Measurements from ENCODE around the gene DENND6A. TPM values are rescaled to one million over a fixed set of nuclear protein-coding genes. Genes with fewer than 3 reads are reported as not detected.
"Not testable (repeated sequence)": the region's sequence is repeated elsewhere in the genome, so short reads cannot be mapped to it uniquely, and the experiment has no call there.

DENND6A gene
- total RNA-seq, 2 experiments from 2014 or later, result 9.1 to 16.5 TPM

DNA sequence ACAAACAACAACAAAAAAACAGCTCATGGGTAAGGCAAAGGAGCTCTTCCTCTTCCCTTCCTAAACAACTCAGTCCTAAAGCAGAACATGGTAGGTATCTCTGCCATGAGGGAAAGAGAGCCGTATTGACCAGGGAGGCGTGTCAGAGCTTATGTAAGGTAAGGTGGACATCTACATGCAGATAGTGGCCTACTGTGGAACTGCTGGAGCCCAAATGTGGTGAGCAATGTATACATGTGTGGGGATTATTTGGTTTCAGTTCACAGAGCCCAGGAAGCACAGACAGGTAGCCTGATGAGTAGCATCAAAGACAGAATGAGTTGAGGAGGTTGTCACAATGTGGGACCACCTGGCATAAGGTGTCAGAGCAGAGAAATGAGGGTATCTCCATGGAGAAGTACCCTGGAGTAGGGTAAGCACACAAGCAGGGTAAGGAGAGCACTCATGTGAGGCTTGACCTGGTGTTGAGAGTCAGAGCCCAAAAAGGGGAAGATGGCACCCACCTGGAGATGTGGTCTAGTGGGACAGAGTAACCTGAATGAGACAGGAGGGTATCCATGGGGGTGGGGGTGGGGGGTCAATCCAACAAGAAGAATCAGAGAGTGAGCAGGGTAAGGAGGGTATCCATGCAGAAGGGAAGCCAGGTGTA lies 45.5 kb downstream of the DENND6A start:
- CTCF ChIA-PET, result no interaction called here
- POLR2A ChIA-PET, result no interaction called here

DNA sequence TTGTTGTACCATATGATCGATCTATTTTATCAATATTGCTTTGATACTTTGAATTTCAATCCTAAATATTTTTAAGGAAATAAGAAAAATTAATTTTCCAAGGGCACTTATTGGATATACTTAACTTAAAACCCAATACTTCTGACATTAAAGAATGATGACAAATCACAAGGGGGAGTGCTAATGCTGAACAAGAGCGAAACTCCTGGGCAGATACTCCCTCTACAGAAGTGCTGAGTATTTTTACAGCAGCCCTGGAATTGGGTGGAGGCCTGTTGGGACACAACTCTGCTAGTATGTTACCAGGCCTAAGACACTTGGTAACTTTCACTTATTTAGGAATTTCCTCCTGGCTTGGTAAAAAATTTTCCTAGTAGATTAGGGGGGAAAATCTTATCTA lies 46.2 kb downstream of the DENND6A start:
- POLR2A ChIA-PET, result no interaction called here
- CTCF ChIA-PET, result no interaction called here

DNA sequence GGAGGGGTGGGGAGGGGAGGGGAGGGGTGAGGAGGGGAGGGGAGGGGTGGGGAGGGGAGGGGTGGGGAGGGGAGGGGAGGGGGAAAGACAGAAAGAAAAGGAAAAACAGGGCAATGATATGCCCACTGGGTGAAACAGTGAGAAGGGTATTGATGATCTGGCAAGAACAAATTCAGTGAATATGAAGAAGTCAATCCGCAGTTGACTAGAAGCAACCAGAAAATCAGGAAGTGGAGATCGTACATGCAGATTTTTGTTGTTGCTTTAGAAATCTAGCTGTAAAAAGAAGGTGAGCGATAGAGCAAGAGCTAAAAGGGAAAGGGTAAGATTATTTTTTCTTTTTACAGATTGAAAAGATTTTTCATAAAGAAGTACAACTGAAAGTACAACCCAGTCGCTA lies 48.1 kb downstream of the DENND6A start:
- ChIA-PET POLR2A (no interaction called here), CTCF (no interaction called here)

DNA sequence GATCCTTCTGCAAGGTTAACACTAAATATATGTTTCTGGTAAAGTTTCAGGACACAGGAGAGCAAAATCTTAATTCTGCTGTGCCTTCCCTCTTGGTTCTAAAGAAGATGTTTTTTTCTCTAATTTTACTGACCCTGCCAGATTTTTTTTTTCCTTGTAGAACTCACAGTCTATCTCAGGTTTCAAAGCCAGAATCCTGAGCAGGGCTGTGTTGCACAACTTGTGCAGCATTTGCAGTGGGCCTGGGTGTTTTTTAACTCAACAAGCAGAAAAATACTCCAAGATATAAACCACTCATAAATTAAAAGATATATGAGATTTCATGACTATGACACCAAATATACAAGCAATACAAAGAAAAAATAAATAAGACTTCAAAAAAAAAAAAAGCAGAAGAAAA lies 55.5 kb downstream of the DENND6A start:
- ChIA-PET CTCF (no interaction called here), POLR2A (no interaction called here)

DNA sequence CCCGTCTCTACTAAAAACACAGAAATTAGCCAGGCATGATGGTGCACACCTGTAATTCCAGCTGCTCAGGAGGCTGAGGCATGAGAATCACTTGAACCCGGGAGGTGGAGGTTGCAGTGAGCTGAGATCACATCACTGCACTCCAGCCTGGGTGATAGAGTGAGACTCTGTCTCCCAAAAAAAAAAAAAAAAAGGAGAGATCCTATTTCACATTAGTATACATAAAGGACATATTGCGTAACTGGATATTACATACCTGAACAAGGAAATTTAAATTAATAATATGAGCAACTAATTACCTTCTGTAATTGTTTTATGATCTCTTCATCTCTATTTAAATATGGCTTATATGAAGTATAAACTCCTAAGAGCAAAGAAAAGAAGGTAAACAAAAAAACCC lies 58.6 kb downstream of the DENND6A start:
- POLR2A ChIA-PET, result not testable (repeated sequence)

DNA sequence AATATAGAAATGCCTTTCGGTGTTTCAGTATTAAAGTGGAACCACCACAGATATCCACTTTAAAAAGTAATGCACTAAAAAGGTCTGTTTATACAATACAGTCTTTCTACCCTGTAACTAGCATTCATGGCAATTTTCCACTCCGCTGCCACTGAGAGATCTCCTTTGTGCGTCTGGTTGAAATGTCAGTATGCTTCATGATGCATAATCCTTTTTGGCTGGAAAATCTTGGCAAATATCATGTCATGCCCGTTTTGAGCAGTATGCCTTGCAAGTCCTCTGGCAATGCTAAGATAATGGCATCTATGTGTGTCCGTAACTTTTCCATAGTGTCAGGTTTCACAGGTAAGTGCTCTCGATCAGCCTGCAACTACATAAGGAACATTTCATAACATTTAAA lies 64.9 kb downstream of the DENND6A start:
- ChIA-PET POLR2A (no interaction called here), CTCF (no interaction called here)

More for the DNA sequence above, 58.6 kb downstream of the DENND6A start:
- CTCF ChIA-PET, result not testable (repeated sequence)

DNA sequence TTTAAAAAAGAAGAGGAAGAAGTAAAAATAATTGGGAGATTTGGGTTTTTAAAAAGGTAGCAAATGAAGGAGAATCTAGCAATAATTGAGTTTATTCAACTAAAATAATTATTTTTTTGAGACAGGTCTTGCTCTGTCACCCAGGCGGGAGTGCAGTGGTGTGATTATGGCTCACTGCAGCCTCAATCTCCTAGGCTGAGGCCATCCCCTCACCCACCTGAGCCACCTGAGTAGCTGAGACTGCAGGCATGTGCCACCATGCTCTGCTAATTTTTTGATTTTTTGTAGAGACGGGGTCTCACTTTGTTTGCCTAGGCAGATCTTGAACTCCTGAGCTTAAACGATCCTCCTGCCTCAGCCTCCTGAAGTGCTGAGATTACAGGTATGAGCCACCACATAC lies 68.1 kb downstream of the DENND6A start:
- ChIA-PET CTCF (no interaction called here), POLR2A (no interaction called here)

DNA sequence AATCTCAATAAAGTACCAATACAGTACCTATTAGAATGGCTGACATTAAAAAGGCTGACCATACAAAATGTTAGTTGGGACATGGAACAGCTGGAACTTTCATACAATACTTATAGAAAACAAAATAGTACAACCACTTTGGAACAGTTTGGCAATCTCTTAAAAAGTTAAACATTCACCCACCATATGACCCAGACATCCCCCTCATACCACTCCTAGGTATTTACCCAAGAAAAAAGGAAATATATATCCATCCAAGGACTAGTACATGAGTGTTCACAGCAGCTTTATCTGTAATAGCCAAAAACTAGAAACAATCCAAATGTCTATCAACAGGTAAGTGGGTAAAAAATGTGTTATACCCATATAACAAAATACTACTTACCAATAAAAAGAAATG lies 70.5 kb downstream of the DENND6A start:
- ChIA-PET CTCF (no interaction called here), POLR2A (interaction anchor here (0.5 kb wide), 1 partner anchor 69 kb away, joined by 6 read pairs; no protein-coding TSS in a partner anchor)

DNA sequence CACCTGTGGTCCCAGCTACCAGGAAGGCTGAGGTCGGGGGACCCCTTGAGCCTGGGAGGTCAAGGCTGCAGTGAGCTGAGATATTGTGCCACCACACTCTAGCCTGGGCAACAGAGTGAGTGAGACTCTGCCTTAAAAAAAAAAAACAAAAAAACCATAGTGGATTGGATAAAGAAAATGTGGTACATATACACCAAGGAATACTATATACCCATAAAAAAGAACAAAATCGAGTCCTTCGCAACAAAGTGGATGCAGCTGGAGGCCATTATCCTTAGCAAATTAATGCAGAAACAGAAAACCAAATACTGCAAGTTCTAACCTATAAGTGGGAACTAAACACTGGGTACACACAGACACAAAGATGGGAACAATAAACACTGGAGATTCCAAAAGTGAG lies 75.1 kb downstream of the DENND6A start:
- ChIA-PET CTCF (no interaction called here), POLR2A (interaction anchor here (0.7 kb wide), 1 partner anchor 62 kb away, joined by 6 read pairs; no protein-coding TSS in a partner anchor)

DNA sequence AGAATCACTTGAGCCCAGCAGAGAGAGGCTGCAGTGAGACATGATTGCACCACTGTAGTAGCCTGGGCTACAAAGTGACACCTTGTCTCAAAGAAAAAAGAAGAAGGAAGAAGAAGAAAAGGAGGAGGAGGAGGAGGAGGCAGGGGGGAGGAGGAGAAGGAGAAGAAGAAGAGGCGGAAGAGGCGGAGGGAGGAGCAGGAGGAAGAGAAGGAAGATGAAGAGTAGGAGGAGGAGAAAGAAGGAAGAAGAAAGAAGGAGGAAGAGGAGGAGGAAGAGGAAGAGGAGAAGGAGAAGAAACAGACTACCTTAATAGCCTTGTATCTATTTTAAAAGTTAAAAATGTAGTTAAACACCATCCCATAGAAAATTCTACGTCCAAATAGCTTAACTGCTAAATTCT lies 76.6 kb downstream of the DENND6A start:
- ChIA-PET POLR2A (no interaction called here), CTCF (no interaction called here)

DNA sequence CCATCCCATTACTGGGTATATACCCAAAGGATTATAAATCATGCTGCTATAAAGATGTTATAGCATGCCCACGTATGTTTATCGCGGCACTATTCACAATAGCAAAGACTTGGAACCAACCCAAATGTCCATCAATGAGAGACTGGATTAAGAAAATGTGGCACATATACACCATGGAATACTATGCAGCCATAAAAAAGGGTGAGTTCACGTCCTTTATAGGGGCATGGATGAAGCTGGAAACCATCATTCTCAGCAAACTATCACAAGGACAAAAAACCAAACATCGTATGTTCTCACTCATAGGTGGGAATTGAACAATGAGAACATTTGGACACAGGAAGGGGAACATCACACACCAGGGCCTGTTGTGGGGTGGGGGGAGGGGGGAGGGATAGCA lies 81.0 kb downstream of the DENND6A start:
- POLR2A ChIA-PET, result not testable (repeated sequence)
- CTCF ChIA-PET, result interaction anchor here (0.7 kb wide), 1 partner anchor 205 kb away, joined by 4 read pairs; no protein-coding TSS in a partner anchor

DNA sequence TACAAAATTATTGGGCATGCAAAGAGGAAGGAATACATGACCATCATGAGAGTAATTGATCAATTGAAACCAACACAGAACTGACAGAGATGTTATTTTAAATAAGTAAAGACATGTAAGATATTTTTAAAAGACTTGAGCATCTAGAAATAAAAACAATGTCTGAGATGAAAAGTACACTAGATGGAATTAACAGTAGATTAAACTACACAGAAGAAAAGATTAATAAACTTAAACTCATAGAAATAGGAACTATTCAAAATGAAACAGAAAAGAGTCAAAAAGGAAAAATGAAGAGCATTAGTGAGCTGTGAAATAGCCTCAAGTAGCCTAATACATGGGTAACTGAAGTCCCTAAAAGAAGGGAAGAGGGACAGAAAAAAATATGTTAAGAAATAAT lies 87.2 kb downstream of the DENND6A start:
- POLR2A ChIA-PET, result no interaction called here
- CTCF ChIA-PET, result no interaction called here

DNA sequence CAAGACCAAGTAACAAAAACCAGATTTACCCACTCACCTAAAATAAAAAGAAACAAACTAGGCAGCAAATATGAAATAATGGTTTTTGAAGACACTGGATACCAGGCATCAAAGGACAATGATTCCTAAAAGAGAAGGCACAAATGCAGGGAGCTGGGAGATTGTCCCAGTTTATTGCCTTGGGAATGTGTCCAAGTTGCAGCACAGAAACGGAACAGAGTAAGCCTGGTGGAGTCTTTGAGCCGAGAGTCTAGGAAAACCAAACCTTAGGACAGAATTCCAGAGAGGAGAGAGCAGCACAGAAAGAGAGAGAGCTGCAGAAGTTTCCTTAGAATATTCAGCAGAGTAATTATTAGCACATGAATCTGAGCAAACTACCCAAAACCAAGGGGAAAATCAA lies 87.9 kb downstream of the DENND6A start:
- CTCF ChIA-PET, result no interaction called here
- POLR2A ChIA-PET, result no interaction called here

DNA sequence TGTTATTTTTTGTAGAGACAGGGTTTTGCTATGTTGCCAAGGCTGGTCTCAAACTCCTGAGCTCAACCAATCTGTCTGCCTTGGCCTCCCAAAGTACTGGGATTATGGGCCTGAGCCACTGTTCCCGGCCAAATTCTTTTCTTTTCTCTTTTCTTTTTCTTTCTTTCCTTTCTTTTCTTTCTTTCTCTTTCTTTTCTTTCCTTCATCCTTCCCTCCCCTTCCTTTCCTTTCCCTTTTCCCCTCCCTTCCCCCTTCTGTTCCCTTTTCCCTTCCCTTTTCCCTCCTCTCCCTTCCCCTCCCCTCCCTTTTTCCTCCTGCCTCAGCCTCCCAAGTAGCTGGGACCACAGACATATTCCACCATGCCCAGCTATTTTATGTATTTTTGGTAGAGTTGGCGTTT lies 92.7 kb downstream of the DENND6A start:
- ChIA-PET CTCF (interaction anchor here (0.6 kb wide), 1 partner anchor 206 kb away, joined by 3 read pairs; no protein-coding TSS in a partner anchor), POLR2A (no interaction called here)

DNA sequence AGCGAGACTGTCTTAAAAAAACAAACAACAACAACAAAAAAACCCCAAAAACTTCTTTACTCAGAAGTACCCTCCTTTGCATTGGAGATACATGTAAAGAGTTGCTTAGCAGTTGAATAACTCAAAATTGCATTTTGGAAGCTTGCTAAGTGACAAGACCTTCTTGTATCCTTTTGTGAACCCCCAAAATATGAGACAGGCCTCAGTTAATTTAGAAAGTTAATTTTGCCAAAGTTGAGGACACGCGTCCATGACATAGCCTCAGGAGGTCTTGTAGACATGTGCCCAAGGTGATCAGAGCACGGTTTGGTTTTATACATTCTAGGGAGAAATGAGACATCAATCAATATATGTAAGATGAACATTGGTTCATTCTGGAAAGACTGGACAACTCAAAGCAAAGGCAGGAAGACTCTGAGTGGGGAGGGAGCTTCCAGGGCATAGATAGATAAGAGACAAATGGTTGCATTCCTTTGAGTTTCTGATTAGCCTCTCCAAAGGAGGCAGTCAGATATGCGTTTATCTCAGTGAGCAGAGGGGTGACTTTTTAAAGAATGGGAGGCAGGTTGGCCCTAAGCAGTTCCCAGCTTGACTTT lies 94.0 kb downstream of the DENND6A start:
- CTCF ChIA-PET, result interaction anchor here (1.0 kb wide), 1 partner anchor 12 kb away, joined by 3 read pairs; no protein-coding TSS in a partner anchor
- POLR2A ChIA-PET, result interaction anchor here (0.6 to 1.1 kb wide), 2 partner anchors 94 to 157 kb away, joined by 9 to 11 read pairs; partner anchors contain the start of gene DENND6A

DNA sequence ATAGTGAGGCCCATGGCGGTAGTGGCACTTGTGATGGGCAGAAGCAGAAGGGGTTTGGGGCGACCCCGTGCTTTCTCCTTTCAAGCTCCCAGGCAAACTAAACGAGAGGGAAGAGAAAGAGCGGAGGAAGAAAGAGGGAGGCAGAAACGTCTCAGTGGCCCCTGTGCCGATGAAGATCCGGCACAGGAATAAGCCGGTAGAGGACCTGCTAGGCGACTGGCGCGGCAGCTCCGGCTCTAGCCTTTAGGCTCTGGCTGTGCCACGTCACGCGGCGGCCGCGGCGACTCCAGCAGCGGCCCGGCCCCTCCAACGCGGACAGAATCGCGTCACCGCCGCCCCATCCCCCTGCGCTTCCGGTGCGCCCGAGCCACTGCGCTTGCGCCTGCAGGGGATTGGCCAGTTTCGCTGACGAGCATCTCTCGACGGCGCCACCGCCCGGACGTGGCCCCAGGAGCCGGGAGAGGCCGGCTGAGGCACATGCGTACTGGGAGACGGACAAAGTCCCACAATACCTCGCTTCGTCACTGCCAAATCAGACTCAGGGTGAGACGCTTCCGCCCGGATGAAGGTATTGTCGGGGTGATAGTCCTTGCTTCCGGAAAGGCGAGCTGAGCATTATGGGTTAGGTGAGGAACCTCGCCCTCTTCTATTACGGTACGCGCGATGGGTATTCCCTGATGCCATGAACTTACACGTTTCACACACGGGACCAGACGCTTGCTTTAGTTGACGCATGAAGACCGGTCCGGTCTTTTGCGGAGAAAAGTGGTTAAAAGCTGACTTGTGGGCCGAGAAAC lies 95.6 kb downstream of the DENND6A start, which contains the start of gene ARF4:
Gene ARF4 (minus strand): TSS at position 218 of the 797 bp plus-strand sequence. CDS start 204 bp downstream, at position 14.
- ChIA-PET POLR2A (interaction anchor here (1.5 to 2.9 kb wide), 3 partner anchors 41 to 159 kb away, joined by 7 to 26 read pairs (median 13); partner anchors contain the start of genes DENND6A, PDE12 and SLMAP), CTCF (interaction anchor here (1.1 kb wide), 1 partner anchor 200 kb away, joined by 3 read pairs; no protein-coding TSS in a partner anchor)

DNA sequence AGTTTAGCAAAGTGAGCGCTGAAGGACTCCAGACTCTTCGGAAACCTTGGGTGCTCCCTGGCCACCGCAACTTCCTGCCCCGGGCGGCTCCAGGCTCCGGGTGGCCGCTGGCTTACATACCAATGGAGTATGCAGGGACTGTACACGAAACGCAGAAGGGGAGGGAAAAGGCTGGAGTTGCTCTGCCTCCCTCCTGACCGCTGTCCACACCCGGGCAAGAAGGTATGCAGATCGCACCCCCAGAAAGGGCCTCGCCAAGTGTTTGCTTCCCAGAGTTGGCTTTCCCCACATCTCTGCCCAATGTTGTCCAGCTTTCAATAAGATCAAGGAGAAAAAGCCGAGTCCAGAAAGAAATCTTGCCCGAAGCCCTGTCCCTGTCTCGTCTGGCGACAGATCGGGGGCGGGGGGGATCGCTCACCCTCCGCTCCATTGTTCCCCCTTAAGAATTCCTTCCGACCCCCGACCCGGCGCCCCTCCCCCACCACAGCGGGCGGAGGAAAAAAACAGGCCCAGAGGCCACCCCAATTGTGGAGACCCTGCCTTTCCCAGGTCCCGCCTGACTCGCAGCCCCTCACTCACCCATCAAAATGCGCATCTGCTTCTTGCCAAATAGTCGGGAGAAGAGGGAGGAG lies 96.3 kb downstream of the DENND6A start:
- ChIA-PET POLR2A (interaction anchor here (0.6 to 2.9 kb wide), 4 partner anchors 40 to 160 kb away, joined by 4 to 26 read pairs (median 10); partner anchors contain the start of genes DENND6A, PDE12 and SLMAP), CTCF (interaction anchor here (0.7 to 1.1 kb wide), 4 partner anchors 26 to 622 kb away, joined by 3 read pairs; no protein-coding TSS in a partner anchor)

DNA sequence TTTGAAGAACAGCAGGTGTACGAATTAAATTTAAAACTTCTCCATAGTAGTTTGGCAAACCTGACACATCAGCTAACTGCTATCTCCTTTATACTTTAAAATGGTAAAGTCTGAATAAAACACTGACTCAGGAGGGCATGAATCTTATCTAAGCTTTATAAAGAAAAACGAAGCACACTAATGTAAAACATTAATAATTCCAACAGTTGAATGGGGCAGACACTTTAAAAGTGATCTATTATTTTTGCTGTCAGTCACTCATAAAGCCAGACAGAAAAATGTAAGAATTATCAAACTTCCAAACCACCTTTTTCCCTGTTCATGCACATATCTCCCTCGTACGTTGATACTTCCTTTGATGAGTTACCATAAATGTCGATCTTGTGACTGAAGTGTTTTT lies 98.3 kb downstream of the DENND6A start:
- CTCF ChIA-PET, result no interaction called here
- POLR2A ChIA-PET, result no interaction called here

DNA sequence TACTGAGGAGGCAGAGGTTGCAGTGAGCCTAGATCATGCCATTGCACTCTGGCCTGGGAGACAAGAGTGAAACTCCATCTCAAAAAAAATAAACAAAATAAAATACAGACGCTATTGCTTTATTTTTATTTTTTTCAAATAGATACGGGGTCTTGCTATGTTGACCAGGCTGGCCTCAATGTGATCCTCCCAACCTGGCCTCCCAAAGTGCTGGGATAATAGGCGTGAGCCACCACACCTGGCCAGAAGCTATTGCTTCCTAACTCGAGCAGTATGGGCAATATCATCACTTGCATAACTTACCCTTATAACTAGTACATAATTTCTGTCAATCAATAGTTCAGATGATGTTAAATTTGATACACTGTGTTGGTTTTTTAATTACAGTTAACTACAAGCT lies 98.7 kb downstream of the DENND6A start:
- ChIA-PET CTCF (no interaction called here), POLR2A (no interaction called here)

DNA sequence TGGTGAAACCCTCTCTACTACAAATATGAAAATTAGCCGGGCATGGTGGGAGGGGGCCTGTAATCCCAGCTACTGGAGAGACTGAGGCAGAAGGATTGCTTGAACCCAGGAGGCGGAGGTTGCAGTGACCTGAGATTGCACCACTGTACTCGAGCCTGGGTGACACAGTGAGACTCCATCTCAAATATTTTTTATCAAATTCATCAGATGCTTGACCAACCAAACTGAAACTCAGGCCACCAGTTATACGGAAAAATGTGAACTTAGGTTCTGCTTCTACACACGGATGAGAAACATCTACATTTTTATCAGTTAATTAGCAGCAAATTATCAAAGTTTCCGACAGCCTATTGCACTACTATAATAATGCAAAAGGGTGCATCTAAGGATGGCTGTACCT lies 100.6 kb downstream of the DENND6A start:
- ChIA-PET CTCF (no interaction called here), POLR2A (no interaction called here)

All from activated CD8-positive, alpha-beta memory T cell treated with anti-CD3 and anti-CD28 coated beads for 36 hours (primary cell).